ENCODE measurements around the gene MVB12B.

GRCh38 chr9:126452106-126452505, 125.5 kb downstream of the MVB12B start:
- TF ChIP-seq CTCF (IDR thresholded peaks at IDR 0.05) (no peak), EP300 (IDR thresholded peaks at IDR 0.05) (no peak), POLR2AphosphoS5 (IDR thresholded peaks at IDR 0.05) (no peak), POLR2A (IDR thresholded peaks at IDR 0.05) (no peak)
